GM19193 (cell line): ENCODE measurements around the gene SAP30BP.

Experiments used
- POLR2A ChIP-seq: IDR thresholded peaks from 4 replicates; pipeline ENCODE4 v1.6.1; 2011; ENCODE audit not compliant: insufficient read depth, insufficient read length; ENCODE audit errors: extremely low read depth

Gene SAP30BP

GRCh38 chr17:75685499-75685898 is 18.4 kb downstream of the SAP30BP start:
- TF ChIP-seq POLR2A: no peak

- no peak for TF ChIP-seq POLR2A
Measured at GRCh38 chr17:75688209-75688825, 21.2 kb downstream of the SAP30BP start.

- no peak for TF ChIP-seq POLR2A
Measured at GRCh38 chr17:75689441-75689873, 22.3 kb downstream of the SAP30BP start.

GRCh38 chr17:75691371-75691791 is 24.2 kb downstream of the SAP30BP start:
- no peak for TF ChIP-seq POLR2A

GRCh38 chr17:75691801-75692626 is 24.9 kb downstream of the SAP30BP start:
- TF ChIP-seq POLR2A: no peak

GRCh38 chr17:75692976-75693375 is 25.8 kb downstream of the SAP30BP start:
- no peak for TF ChIP-seq POLR2A

- no peak for TF ChIP-seq POLR2A
Measured at GRCh38 chr17:75693500-75694481, 26.7 kb downstream of the SAP30BP start.

- TF ChIP-seq POLR2A: no peak
Measured at GRCh38 chr17:75694536-75694935, 27.4 kb downstream of the SAP30BP start.

- no peak for TF ChIP-seq POLR2A
Measured at GRCh38 chr17:75695141-75695829, 28.1 kb downstream of the SAP30BP start.

- TF ChIP-seq POLR2A: no peak
Measured at GRCh38 chr17:75695830-75696271, 28.7 kb downstream of the SAP30BP start.

- TF ChIP-seq POLR2A: no peak
Measured at GRCh38 chr17:75697651-75698291, 30.6 kb downstream of the SAP30BP start.

GRCh38 chr17:75698659-75699058 is 31.5 kb downstream of the SAP30BP start:
- TF ChIP-seq POLR2A: no peak

- TF ChIP-seq POLR2A: no peak
Measured at GRCh38 chr17:75701288-75701687, 34.1 kb downstream of the SAP30BP start.

GRCh38 chr17:75703191-75703590 is 36.1 kb downstream of the SAP30BP start:
- TF ChIP-seq POLR2A: no peak
